GM23248 (cell line): Measurements from ENCODE around the gene SH3RF3. TPM values are rescaled to one million over a fixed set of nuclear protein-coding genes. Genes with fewer than 3 reads are reported as not detected.

Experiments
- DNase-seq: peaks from one replicate; pipeline ENCODE4 v3.0.0-alpha.2; 2015
- H2AFZ ChIP-seq: fragments of 200-600 bp; sonication (generic); 2 replicates; pipeline ENCODE4 v1.6.1; 2016; ENCODE audit warnings: antibody characterized with exemption
- H3F3A ChIP-seq: fragments of 200-600 bp; sonication (generic); 2 replicates; pipeline ENCODE4 v1.6.1; 2016; ENCODE audit warnings: mild to moderate bottlenecking, antibody characterized with exemption, mixed run types; ENCODE audit not compliant: insufficient read depth
- H3K27ac ChIP-seq: fragments of 200-600 bp; sonication (generic); 2 replicates; pipeline ENCODE4 v1.5.1; 2016; ENCODE audit warnings: mild to moderate bottlenecking
- H3K27me3 ChIP-seq: fragments of 200-600 bp; sonication (generic); replicated peaks from 2 replicates; pipeline ENCODE4 v1.6.1; 2016; ENCODE audit warnings: mild to moderate bottlenecking; ENCODE audit not compliant: insufficient read depth
- H3K36me3 ChIP-seq: fragments of 200-600 bp; sonication (generic); 2 replicates; pipeline ENCODE4 v1.6.1; 2016; ENCODE audit warnings: low read depth, mild to moderate bottlenecking
- H3K4me1 ChIP-seq: fragments of 200-600 bp; sonication (generic); 2 replicates; pipeline ENCODE4 v1.6.1; 2016; ENCODE audit warnings: mild to moderate bottlenecking; ENCODE audit not compliant: insufficient read depth
- H3K4me2 ChIP-seq: fragments of 200-600 bp; sonication (generic); one replicate; pipeline ENCODE4 v1.6.1; 2016; ENCODE audit warnings: mild to moderate bottlenecking; ENCODE audit not compliant: unreplicated experiment
- H3K4me3 ChIP-seq: fragments of 200-600 bp; sonication (generic); 2 replicates; pipeline ENCODE4 v1.5.1; 2016; ENCODE audit warnings: mild to moderate bottlenecking
- H3K79me2 ChIP-seq: fragments of 200-600 bp; sonication (generic); 2 replicates; pipeline ENCODE4 v1.6.1; 2016; ENCODE audit warnings: mild to moderate bottlenecking; ENCODE audit not compliant: insufficient read depth
- H3K9ac ChIP-seq: fragments of 200-600 bp; sonication (generic); 2 replicates; pipeline ENCODE4 v1.6.1; 2016; ENCODE audit warnings: mild to moderate bottlenecking
- H3K9me2 ChIP-seq: fragments of 200-600 bp; sonication (generic); 2 replicates; pipeline ENCODE4 v1.6.1; 2016; ENCODE audit warnings: mixed run types, mild to moderate bottlenecking, moderate library complexity; ENCODE audit not compliant: insufficient read depth
- H3K9me3 ChIP-seq: fragments of 200-600 bp; sonication (generic); one replicate; pipeline ENCODE4 v1.6.1; 2017; ENCODE audit warnings: low read depth
- H4K20me1 ChIP-seq: fragments of 200-600 bp; sonication (generic); 2 replicates; pipeline ENCODE4 v1.6.0; 2016; ENCODE audit not compliant: insufficient read depth
- EZH2 ChIP-seq: fragments of 200-600 bp; sonication (generic); IDR thresholded peaks from 2 replicates; pipeline ENCODE4 v1.6.1; 2018; ENCODE audit warnings: antibody characterized with exemption, mild to moderate bottlenecking; ENCODE audit not compliant: insufficient read depth, poor library complexity, severe bottlenecking
- EZH2phosphoT487 ChIP-seq: fragments of 200-600 bp; sonication (generic); IDR thresholded peaks from 2 replicates; pipeline ENCODE4 v1.6.1; 2018; ENCODE audit warnings: antibody characterized with exemption, moderate library complexity, mild to moderate bottlenecking, low read depth; ENCODE audit not compliant: insufficient read depth
- WGBS, 2 experiments: methylation state at CpG; one replicate each; pipeline ENCODE4 v1.1.6; 2015 to 2017; ENCODE audit warnings: low lambda C conversion rate in 2 of 2, low coverage in 1 of 2; ENCODE audit errors: missing lambda C conversion rate in 2 of 2; 5-methylcytosine and 5-hydroxymethylcytosine counted together
- in situ Hi-C: fragments of 300-500 bp; cut with MboI; formaldehyde crosslinking; loops from 2 replicates; pipeline ENCODE4 v1.15.0; 2020
- polyA plus RNA-seq: library from polyadenylated mRNA; unstranded; fragments of >200 nt; fragmentation: Nextera tagmentation; extraction: Ambion mirVana; gene quantifications from 2 replicates; pipeline ENCODE4 v1.2.1, GENCODE V29; 2016
- total RNA-seq: library from RNA; depleted of rRNA; stranded (reverse); fragments of >200 nt; shearing (Covaris generic); gene quantifications from 2 replicates; pipeline ENCODE4 v1.2.3, GENCODE V29; 2014

SH3RF3 gene
- total and polyA plus RNA-seq, 2 experiments from 2014 or later = 1.5 to 5.2 TPM

DNA sequence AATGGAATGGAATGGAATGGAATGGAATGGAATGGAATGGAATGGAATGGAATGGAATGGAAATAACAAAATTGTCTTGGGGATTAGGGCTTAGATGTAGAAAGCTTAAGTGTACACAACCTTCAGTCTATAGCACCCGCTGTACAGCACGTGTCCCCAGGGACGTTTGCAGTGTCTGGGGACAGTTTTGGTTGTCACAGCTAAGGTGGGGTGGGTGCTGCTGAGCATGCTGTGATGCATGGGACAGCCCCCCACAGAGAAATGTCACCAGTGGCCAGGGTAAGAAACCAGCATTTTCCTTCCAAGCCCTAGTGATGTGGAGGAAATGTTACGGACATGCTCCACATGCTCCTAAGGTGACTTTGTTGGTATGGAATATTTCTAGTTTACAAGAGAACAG is 70.8 kb downstream of the SH3RF3 start:
- Histone ChIP-seq H3K4me3 (no peak overlapping the region), H3K36me3 (no peaks in the 10 kb centered on the region), H2AFZ (no peak overlapping the region), H3K79me2 (0 out of 2 replicates have a peak, but pooled peaks cover 5% of the 10 kb centered on the region), H3K9me2 (no peaks in the 10 kb centered on the region), H3K4me2 (no peak overlapping the region), H3K27me3 (no peaks in the 10 kb centered on the region), H3K4me1 (no peaks in the 10 kb centered on the region), H3K27ac (no peak overlapping the region), H3K9me3 (no peaks in the 10 kb centered on the region), H3K9ac (no peak overlapping the region), H3F3A (no peaks in the 10 kb centered on the region), H4K20me1 (0 out of 2 replicates have a peak, but pooled peaks cover 3% of the 10 kb centered on the region)
- TF ChIP-seq EZH2phosphoT487 (no peak), EZH2 (no peak)
- 95% methylated on average over 4 of the region's 4 CpGs for WGBS, 2 experiments
- in situ Hi-C loops = no loop called here
- no peak for DNase-seq

DNA sequence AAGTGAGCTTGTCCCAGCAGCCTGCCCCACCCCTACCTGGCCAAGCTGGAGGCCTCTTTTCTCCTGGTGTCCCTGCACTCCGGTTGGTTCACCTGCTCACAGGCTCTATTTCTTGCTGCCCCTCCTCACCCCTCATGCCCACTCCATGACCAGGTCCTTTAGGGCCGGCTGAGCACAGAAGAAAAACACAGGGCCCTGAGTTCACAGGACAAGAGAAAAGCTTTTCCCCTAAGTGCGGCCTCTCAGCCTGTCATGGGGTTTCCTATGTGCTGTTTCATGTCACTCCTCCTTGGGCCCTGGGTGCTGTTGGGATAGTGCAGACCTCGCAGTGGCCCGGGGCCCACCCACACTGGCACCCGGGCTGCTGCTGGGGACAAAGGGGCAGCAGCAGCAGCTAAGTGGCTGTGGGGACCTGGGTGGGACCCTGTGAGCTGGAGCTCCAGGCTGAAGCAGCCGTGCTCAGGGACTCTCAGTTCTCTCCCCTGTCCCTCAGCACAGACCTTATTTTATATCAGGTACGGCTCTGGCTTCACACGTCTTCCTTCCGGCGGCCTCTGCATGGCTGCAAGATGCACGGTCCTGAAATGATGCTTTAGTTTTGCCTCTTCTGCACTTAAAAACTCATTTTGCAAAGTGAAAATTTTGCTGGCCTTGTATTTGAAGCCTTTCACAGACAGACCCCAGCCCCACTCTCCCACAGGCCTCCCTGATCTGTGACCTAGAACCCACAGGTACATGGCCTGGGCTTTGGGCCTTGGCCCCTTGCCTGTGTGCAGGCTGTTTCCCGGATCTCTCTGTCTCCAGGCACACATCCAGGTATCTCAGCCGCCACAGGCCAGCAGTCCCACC is 71.8 kb downstream of the SH3RF3 start:
- H3K9me2 ChIP-seq = no peaks in the 10 kb centered on the region

DNA sequence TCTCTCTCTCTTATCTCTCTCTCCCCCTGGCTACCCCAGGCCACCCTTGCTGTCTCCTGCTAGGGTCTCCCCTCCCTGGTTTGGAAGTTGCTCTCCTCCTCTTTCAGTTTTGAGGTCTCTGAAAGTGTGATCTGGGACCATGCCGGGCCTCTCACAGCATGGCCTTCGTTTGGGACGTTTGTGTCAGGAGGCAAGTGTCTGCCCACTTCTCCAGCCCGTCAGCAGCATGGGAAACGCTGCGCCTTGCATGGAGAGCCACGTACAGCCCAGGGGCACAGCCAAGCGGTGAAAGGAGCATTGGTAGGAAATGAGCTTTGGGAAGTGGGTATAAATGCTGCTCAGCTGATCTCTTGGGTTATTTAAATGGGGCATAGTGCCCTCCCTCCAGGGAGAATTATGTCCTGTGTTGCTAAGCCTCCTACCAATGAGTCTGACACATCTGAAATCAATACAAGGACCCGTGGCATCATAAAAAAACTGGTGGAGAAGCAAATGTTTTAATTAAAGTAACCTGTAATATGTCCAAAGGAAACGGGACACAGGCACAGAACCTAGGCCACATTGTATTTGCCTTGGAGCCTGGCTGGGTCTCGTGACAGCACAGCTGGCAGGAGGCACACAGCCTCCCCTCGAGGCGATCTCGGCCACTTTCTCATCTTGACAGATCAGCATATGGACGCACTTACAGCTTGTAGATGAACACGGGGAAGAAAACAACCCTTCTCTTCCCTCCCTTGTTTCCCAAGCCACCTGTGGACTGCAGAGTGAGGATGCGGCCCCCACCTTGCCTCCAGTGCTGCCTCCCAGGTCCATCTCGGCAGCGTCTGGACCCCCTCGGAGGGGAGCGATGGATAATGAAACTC is 72.7 kb downstream of the SH3RF3 start:
- Histone ChIP-seq H3K36me3 (no peaks in the 10 kb centered on the region), H4K20me1 (0 out of 2 replicates have a peak, but pooled peaks cover 3% of the 10 kb centered on the region), H3K27ac (no peak overlapping the region), H3K4me1 (no peaks in the 10 kb centered on the region), H3K9ac (no peak overlapping the region), H3K27me3 (no peaks in the 10 kb centered on the region), H3K9me3 (no peaks in the 10 kb centered on the region), H3K79me2 (peaks cover 11% of the 10 kb centered on the region; the same call in 1 of the 2 replicates), H3K4me2 (no peak overlapping the region), H3K9me2 (no peaks in the 10 kb centered on the region), H2AFZ (no peak overlapping the region), H3F3A (no peaks in the 10 kb centered on the region), H3K4me3 (no peak overlapping the region)
- no peak for DNase-seq
- TF ChIP-seq EZH2 (no peak), EZH2phosphoT487 (no peak)
- WGBS, 2 experiments = 60% methylated on average over 21 of the region's 21 CpGs
- in situ Hi-C loops = no loop called here

More for the DNA sequence above, 71.8 kb downstream of the SH3RF3 start:
- in situ Hi-C loops = no loop called here
- H3K36me3 ChIP-seq = no peaks in the 10 kb centered on the region
- H3K27me3 ChIP-seq = no peaks in the 10 kb centered on the region
- 0 out of 2 replicates have a peak, but pooled peaks cover 3% of the 10 kb centered on the region for H4K20me1 ChIP-seq
- H3K79me2 ChIP-seq = 0 out of 2 replicates have a peak, but pooled peaks cover 10% of the 10 kb centered on the region
- 85 to 90% methylated on average over 14 of the region's 14 CpGs for WGBS, 2 experiments
- H3K4me3 ChIP-seq = no peak overlapping the region
- no peak overlapping the region for H3K9ac ChIP-seq
- H3K9me3 ChIP-seq = no peaks in the 10 kb centered on the region
- TF ChIP-seq EZH2 (no peak), EZH2phosphoT487 (no peak)
- DNase-seq = no peak
- H3F3A ChIP-seq = no peaks in the 10 kb centered on the region
- no peak overlapping the region for H3K4me2 ChIP-seq
- no peak overlapping the region for H2AFZ ChIP-seq
- no peaks in the 10 kb centered on the region for H3K4me1 ChIP-seq
- no peak overlapping the region for H3K27ac ChIP-seq

DNA sequence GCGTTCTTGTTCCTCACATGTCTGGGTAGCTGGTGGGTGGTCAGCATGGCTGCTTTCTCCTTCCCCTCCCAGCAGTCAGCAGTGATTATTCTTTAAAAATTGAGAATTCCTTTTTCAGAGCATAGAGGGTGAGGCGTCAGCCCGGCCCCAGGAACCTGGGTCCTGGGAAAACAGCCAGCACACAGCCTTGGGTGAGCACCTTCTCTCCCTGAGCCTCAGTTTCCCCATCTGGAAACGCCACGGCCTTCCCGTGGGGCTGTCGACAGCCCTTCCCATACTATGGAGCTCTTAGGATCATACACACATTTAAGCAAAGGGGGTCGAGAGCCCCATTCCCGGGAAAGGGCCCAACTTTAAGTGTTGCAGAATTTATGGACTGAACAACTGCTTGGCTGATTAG is 73.5 kb downstream of the SH3RF3 start:
- H3K27ac ChIP-seq = no peak overlapping the region
- no peaks in the 10 kb centered on the region for H3K4me1 ChIP-seq
- no peak for TF ChIP-seq EZH2phosphoT487
- no peak for TF ChIP-seq EZH2
- H3K27me3 ChIP-seq = no peaks in the 10 kb centered on the region
- H4K20me1 ChIP-seq = 0 out of 2 replicates have a peak, but pooled peaks cover 3% of the 10 kb centered on the region
- DNase-seq = no peak
- H3K9ac ChIP-seq = no peak overlapping the region
- no peak overlapping the region for H3K4me3 ChIP-seq
- 90 to 98% methylated on average over 9 of the region's 9 CpGs for WGBS, 2 experiments
- no peaks in the 10 kb centered on the region for H3K9me3 ChIP-seq
- H2AFZ ChIP-seq = no peak overlapping the region
- no peaks in the 10 kb centered on the region for H3F3A ChIP-seq
- H3K9me2 ChIP-seq = no peaks in the 10 kb centered on the region
- no peak overlapping the region for H3K4me2 ChIP-seq
- in situ Hi-C loops = no loop called here
- H3K36me3 ChIP-seq = no peaks in the 10 kb centered on the region
- peaks cover 13% of the 10 kb centered on the region for H3K79me2 ChIP-seq
